Measurements from ENCODE around the gene MAPT. TPM values are rescaled to one million over a fixed set of nuclear protein-coding genes. Genes with fewer than 3 reads are reported as not detected.

Gene MAPT
- total RNA-seq, 1 donor from 2014 or later, result 2.9 TPM

- Mint-ChIP-seq H3K4me3 (ENCODE audit: unreplicated experiment) (no peak overlapping the region), H3K9me3 (ENCODE audit: low read depth) (no peaks in the 10 kb centered on the region), H3K27me3 (ENCODE audit: low read depth) (peaks cover 21% of the 10 kb centered on the region), H3K4me1 (ENCODE audit: low read depth) (no peaks in the 10 kb centered on the region), H3K27ac (ENCODE audit: unreplicated experiment) (no peak overlapping the region), H3K36me3 (ENCODE audit: low read depth) (no peaks in the 10 kb centered on the region)
- no peak for DNase-seq (ENCODE audit: low spot score)
- no peak for TF ChIP-seq CTCF (IDR thresholded peaks at IDR 0.05)
Observed at GRCh38 chr17:45847101-45847500, 47.3 kb upstream of the MAPT start.

- no peak for DNase-seq (ENCODE audit: low spot score)
- no peaks in the 10 kb centered on the region for H3K9me3 Mint-ChIP-seq (ENCODE audit: low read depth)
- no peaks in the 10 kb centered on the region for H3K36me3 Mint-ChIP-seq (ENCODE audit: low read depth)
- no peak overlapping the region for H3K4me3 Mint-ChIP-seq (ENCODE audit: unreplicated experiment)
- H3K4me1 Mint-ChIP-seq (ENCODE audit: low read depth), result no peaks in the 10 kb centered on the region
- H3K27ac Mint-ChIP-seq (ENCODE audit: unreplicated experiment), result no peak overlapping the region
- TF ChIP-seq CTCF (IDR thresholded peaks at IDR 0.05), result no peak
- peaks cover 22% of the 10 kb centered on the region for H3K27me3 Mint-ChIP-seq (ENCODE audit: low read depth)
Observed at GRCh38 chr17:45847747-45848146, 46.6 kb upstream of the MAPT start.

GRCh38 chr17:45848405-45848804 is 45.9 kb upstream of the MAPT start:
- TF ChIP-seq CTCF (IDR thresholded peaks at IDR 0.05), result no peak
- no peak overlapping the region for H3K4me3 Mint-ChIP-seq (ENCODE audit: unreplicated experiment)
- peaks cover 19% of the 10 kb centered on the region for H3K27me3 Mint-ChIP-seq (ENCODE audit: low read depth)
- no peak for DNase-seq (ENCODE audit: low spot score)
- no peak overlapping the region for H3K27ac Mint-ChIP-seq (ENCODE audit: unreplicated experiment)
- no peaks in the 10 kb centered on the region for H3K4me1 Mint-ChIP-seq (ENCODE audit: low read depth)
- no peaks in the 10 kb centered on the region for H3K9me3 Mint-ChIP-seq (ENCODE audit: low read depth)
- H3K36me3 Mint-ChIP-seq (ENCODE audit: low read depth), result no peaks in the 10 kb centered on the region

GRCh38 chr17:45848868-45849535 is 45.4 kb upstream of the MAPT start:
- peaks cover 16% of the 10 kb centered on the region for H3K27me3 Mint-ChIP-seq (ENCODE audit: low read depth)

GRCh38 chr17:45849536-45849990 is 44.8 kb upstream of the MAPT start:
- Mint-ChIP-seq H3K27ac (ENCODE audit: unreplicated experiment) (no peak overlapping the region), H3K4me1 (ENCODE audit: low read depth) (no peaks in the 10 kb centered on the region), H3K4me3 (ENCODE audit: unreplicated experiment) (no peak overlapping the region), H3K9me3 (ENCODE audit: low read depth) (no peaks in the 10 kb centered on the region), H3K36me3 (ENCODE audit: low read depth) (no peaks in the 10 kb centered on the region), H3K27me3 (ENCODE audit: low read depth) (peaks cover 19% of the 10 kb centered on the region)
- no peak for TF ChIP-seq CTCF (IDR thresholded peaks at IDR 0.05)
- no peak for DNase-seq (ENCODE audit: low spot score)

More at GRCh38 chr17:45848868-45849535, 45.4 kb upstream of the MAPT start:
- Mint-ChIP-seq H3K4me1 (ENCODE audit: low read depth) (no peaks in the 10 kb centered on the region), H3K4me3 (ENCODE audit: unreplicated experiment) (no peak overlapping the region), H3K36me3 (ENCODE audit: low read depth) (no peaks in the 10 kb centered on the region), H3K27ac (ENCODE audit: unreplicated experiment) (no peak overlapping the region), H3K9me3 (ENCODE audit: low read depth) (no peaks in the 10 kb centered on the region)
- no peak for DNase-seq (ENCODE audit: low spot score)
- no peak for TF ChIP-seq CTCF (IDR thresholded peaks at IDR 0.05)

Data from chondrocyte (in vitro differentiated cells).